Subcutaneous adipose tissue (tissue), 4 donors: ENCODE measurements around the gene DAP. TPM values are rescaled to one million over a fixed set of nuclear protein-coding genes. Genes with fewer than 3 reads are reported as not detected.

Experiments
- small RNA-seq: library from RNA; depleted of rRNA; stranded (forward); fragments of <200 nt; gene quantifications from one replicate; pipeline ENCODE3, GENCODE V24; 2016
- total RNA-seq, 4 donors: library from RNA; depleted of rRNA; stranded (reverse); fragments of >200 nt; gene quantifications; one replicate each; pipeline ENCODE4 v1.1.0, GENCODE V29; 2016
- TF ChIP-seq, protein P1 (sequence below): fragments of 450-650 bp; IDR thresholded peaks from one replicate; pipeline ENCODE4 v1.5.1; 2016; ENCODE audit warnings: low read depth, mild to moderate bottlenecking, control low read depth, antibody characterized with exemption, moderate library complexity

DAP gene
- total RNA-seq, 4 donors from 2014 or later = 52.9 to 56.7 (median 53.6) TPM

DNA sequence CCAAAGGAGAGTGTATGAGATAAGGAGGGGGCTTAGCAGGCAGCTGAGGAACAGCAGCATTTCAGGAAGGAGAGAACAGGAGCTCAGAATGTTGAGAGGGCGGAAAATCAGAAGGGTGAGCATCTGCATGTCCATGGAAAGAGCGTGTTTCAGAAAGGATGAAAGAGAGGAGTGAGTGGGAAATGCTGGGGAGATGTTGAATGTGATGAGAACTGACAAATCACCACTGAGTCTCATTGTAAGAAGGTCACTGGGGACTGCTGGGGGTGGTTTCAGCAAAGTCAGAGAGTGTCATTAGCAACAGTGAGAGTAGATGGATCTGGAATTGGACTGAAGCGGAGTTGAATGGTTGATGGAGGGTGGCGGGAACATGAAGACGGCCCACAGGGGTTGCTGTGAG, 131.4 kb downstream of the DAP start:
- TF ChIP-seq, protein P1, sequence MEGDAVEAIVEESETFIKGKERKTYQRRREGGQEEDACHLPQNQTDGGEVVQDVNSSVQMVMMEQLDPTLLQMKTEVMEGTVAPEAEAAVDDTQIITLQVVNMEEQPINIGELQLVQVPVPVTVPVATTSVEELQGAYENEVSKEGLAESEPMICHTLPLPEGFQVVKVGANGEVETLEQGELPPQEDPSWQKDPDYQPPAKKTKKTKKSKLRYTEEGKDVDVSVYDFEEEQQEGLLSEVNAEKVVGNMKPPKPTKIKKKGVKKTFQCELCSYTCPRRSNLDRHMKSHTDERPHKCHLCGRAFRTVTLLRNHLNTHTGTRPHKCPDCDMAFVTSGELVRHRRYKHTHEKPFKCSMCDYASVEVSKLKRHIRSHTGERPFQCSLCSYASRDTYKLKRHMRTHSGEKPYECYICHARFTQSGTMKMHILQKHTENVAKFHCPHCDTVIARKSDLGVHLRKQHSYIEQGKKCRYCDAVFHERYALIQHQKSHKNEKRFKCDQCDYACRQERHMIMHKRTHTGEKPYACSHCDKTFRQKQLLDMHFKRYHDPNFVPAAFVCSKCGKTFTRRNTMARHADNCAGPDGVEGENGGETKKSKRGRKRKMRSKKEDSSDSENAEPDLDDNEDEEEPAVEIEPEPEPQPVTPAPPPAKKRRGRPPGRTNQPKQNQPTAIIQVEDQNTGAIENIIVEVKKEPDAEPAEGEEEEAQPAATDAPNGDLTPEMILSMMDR = no peak

Small RNA genes within 50 kb of the gene (small RNA-seq; reads per million reads assigned to genes)
- gene AC012629.4 = not detected

Other genes with a start within 250 kb of the DAP start
- gene ANKRD33B, start 197.2 kb downstream of the DAP start, total RNA-seq = 10 to 100 TPM in 1 of 4 donors, 1 to 10 TPM in 3; 5.6 to 10.7 (median 8.2) TPM